ENCODE data around the gene FAM50B.

The FAM50B gene

GRCh38 chr6:3808759-3809514 lies 40.2 kb upstream of the FAM50B start:
- Histone ChIP-seq H3K4me3 (ENCODE audit: insufficient read depth, low read length, poor library complexity, severe bottlenecking) (no peak overlapping the region), H3K27me3 (ENCODE audit: low read length) (no peaks in the 10 kb centered on the region), H3K9me2 (replicated peaks; ENCODE audit: insufficient read depth, low read length) (no peaks in the 10 kb centered on the region), H3K79me2 (ENCODE audit: insufficient read depth, low read length) (no peaks in the 10 kb centered on the region), H3K4me2 (ENCODE audit: low read depth, low read length, poor library complexity, severe bottlenecking) (no peak overlapping the region), H3F3A (ENCODE audit: insufficient read depth) (no peaks in the 10 kb centered on the region), H3K27ac (ENCODE audit: low read depth, low read length) (no peak overlapping the region), H3K36me3 (ENCODE audit: low read length) (no peaks in the 10 kb centered on the region), H3K9me3 (ENCODE audit: insufficient read depth, low read length) (no peaks in the 10 kb centered on the region), H3K9ac (ENCODE audit: low read length) (no peak overlapping the region), H2AFZ (ENCODE audit: low read depth, low read length, severe bottlenecking) (no peak overlapping the region), H4K20me1 (ENCODE audit: low read depth, low read length) (no peaks in the 10 kb centered on the region)
- TF ChIP-seq CTCF (IDR thresholded peaks at IDR 0.05; ENCODE audit: insufficient read depth, low read length, poor library complexity, severe bottlenecking) (no peak), EZH2phosphoT487 (conservative IDR thresholded peaks at IDR 0.05; ENCODE audit: low read length) (no peak)

- TF ChIP-seq CTCF (IDR thresholded peaks at IDR 0.05; ENCODE audit: insufficient read depth, low read length, poor library complexity, severe bottlenecking) (no peak), EZH2phosphoT487 (conservative IDR thresholded peaks at IDR 0.05; ENCODE audit: low read length) (no peak)
- no peak overlapping the region for H2AFZ ChIP-seq (ENCODE audit: low read depth, low read length, severe bottlenecking)
- H3K4me2 ChIP-seq (ENCODE audit: low read depth, low read length, poor library complexity, severe bottlenecking), result no peak overlapping the region
- H3K27ac ChIP-seq (ENCODE audit: low read depth, low read length), result no peak overlapping the region
- no peak overlapping the region for H3K9ac ChIP-seq (ENCODE audit: low read length)
- H3K79me2 ChIP-seq (ENCODE audit: insufficient read depth, low read length), result no peaks in the 10 kb centered on the region
- no peak overlapping the region for H3K4me3 ChIP-seq (ENCODE audit: insufficient read depth, low read length, poor library complexity, severe bottlenecking)
- H3K36me3 ChIP-seq (ENCODE audit: low read length), result no peaks in the 10 kb centered on the region
- H4K20me1 ChIP-seq (ENCODE audit: low read depth, low read length), result no peaks in the 10 kb centered on the region
- no peaks in the 10 kb centered on the region for H3F3A ChIP-seq (ENCODE audit: insufficient read depth)
- no peaks in the 10 kb centered on the region for H3K9me3 ChIP-seq (ENCODE audit: insufficient read depth, low read length)
- no peaks in the 10 kb centered on the region for H3K27me3 ChIP-seq (ENCODE audit: low read length)
- H3K9me2 ChIP-seq (replicated peaks; ENCODE audit: insufficient read depth, low read length), result no peaks in the 10 kb centered on the region
Measured at GRCh38 chr6:3809515-3809891, 39.7 kb upstream of the FAM50B start.

GRCh38 chr6:3809982-3810381 lies 39.2 kb upstream of the FAM50B start:
- no peak for TF ChIP-seq EZH2phosphoT487 (conservative IDR thresholded peaks at IDR 0.05; ENCODE audit: low read length)
- TF ChIP-seq CTCF (IDR thresholded peaks at IDR 0.05; ENCODE audit: insufficient read depth, low read length, poor library complexity, severe bottlenecking), result no peak
- H3K36me3 ChIP-seq (ENCODE audit: low read length), result no peaks in the 10 kb centered on the region
- no peak overlapping the region for H3K4me3 ChIP-seq (ENCODE audit: insufficient read depth, low read length, poor library complexity, severe bottlenecking)
- no peaks in the 10 kb centered on the region for H3K27me3 ChIP-seq (ENCODE audit: low read length)
- H4K20me1 ChIP-seq (ENCODE audit: low read depth, low read length), result no peaks in the 10 kb centered on the region
- H2AFZ ChIP-seq (ENCODE audit: low read depth, low read length, severe bottlenecking), result no peak overlapping the region
- no peaks in the 10 kb centered on the region for H3F3A ChIP-seq (ENCODE audit: insufficient read depth)
- H3K27ac ChIP-seq (ENCODE audit: low read depth, low read length), result no peak overlapping the region
- no peak overlapping the region for H3K4me2 ChIP-seq (ENCODE audit: low read depth, low read length, poor library complexity, severe bottlenecking)
- H3K9me3 ChIP-seq (ENCODE audit: insufficient read depth, low read length), result no peaks in the 10 kb centered on the region
- no peak overlapping the region for H3K9ac ChIP-seq (ENCODE audit: low read length)
- no peaks in the 10 kb centered on the region for H3K9me2 ChIP-seq (replicated peaks; ENCODE audit: insufficient read depth, low read length)
- H3K79me2 ChIP-seq (ENCODE audit: insufficient read depth, low read length), result no peaks in the 10 kb centered on the region

Measured in SU-DHL-6 (cell line).